CD4-positive, alpha-beta T cell treated with Interleukin-4 for 4 hours (primary cell): Measurements from ENCODE around the gene SMIM44.
A peak's percentile ranks its signal among the peaks of the same experiment; 100 is the strongest.

Source experiments
- DNase-seq: peaks from one replicate; pipeline ENCODE4 v3.0.0-alpha.2; 2020

SMIM44 gene

GRCh38 chr19:3499738-3500428 is 16.6 kb upstream of the SMIM44 start:
- no peak for DNase-seq

- no peak for DNase-seq
Observed at GRCh38 chr19:3497757-3498520, 14.7 kb upstream of the SMIM44 start.

GRCh38 chr19:3496392-3497273 is 13.4 kb upstream of the SMIM44 start:
- DNase-seq, result no peak

- peak; percentile 59 for DNase-seq
Observed at GRCh38 chr19:3494559-3494958, 11.3 kb upstream of the SMIM44 start.

- DNase-seq, result no peak
Observed at GRCh38 chr19:3494051-3494450, 10.8 kb upstream of the SMIM44 start.

GRCh38 chr19:3493651-3494050 is 10.4 kb upstream of the SMIM44 start:
- DNase-seq, result no peak

GRCh38 chr19:3492919-3493318 is 9.7 kb upstream of the SMIM44 start:
- DNase-seq, result no peak

GRCh38 chr19:3492131-3492839 is 9.0 kb upstream of the SMIM44 start:
- DNase-seq, result no peak

GRCh38 chr19:3491396-3492119 is 8.3 kb upstream of the SMIM44 start:
- DNase-seq, result no peak

- no peak for DNase-seq
Observed at GRCh38 chr19:3482507-3483225, 575 bp downstream of the SMIM44 start.

GRCh38 chr19:3481241-3482090 is 1.8 kb downstream of the SMIM44 start:
- DNase-seq, result no peak

- DNase-seq, result no peak
Observed at GRCh38 chr19:3480383-3481091, 2.7 kb downstream of the SMIM44 start, which contains the start of gene SMIM24. Gene SMIM24 (minus strand): TSS chr19:3480525. CDS start chr19:3480463, 62 bp downstream.

- no peak for DNase-seq
Observed at GRCh38 chr19:3479834-3480215, 3.4 kb downstream of the SMIM44 start.

GRCh38 chr19:3479177-3479833 is 3.9 kb downstream of the SMIM44 start:
- peak; percentile 21 for DNase-seq

GRCh38 chr19:3478409-3479176 is 4.6 kb downstream of the SMIM44 start:
- DNase-seq, result no peak

- DNase-seq, result no peak
Observed at GRCh38 chr19:3477951-3478350, 5.3 kb downstream of the SMIM44 start.

- no peak for DNase-seq
Observed at GRCh38 chr19:3477506-3477905, 5.7 kb downstream of the SMIM44 start.

GRCh38 chr19:3476830-3477229 is 6.4 kb downstream of the SMIM44 start:
- no peak for DNase-seq
